Glomerular endothelial cell (primary cell): ENCODE data around the gene TMEM165. TPM values are rescaled to one million over a fixed set of nuclear protein-coding genes. Genes with fewer than 3 reads are reported as not detected.
A peak's percentile ranks its signal among the peaks of the same experiment; 100 is the strongest.

Experiments
- DNase-seq: peaks from one replicate; pipeline ENCODE4 v3.0.0-alpha.2; 2011; ENCODE audit warnings: low read depth, low spot score; ENCODE audit errors: extremely low read depth
- total RNA-seq: library from RNA; depleted of rRNA; stranded (reverse); fragments of >200 nt; gene quantifications from 2 replicates; pipeline ENCODE4 v1.2.3, GENCODE V29; 2015

Gene TMEM165
- total RNA-seq, 1 donor from 2014 or later: 228 TPM

DNA sequence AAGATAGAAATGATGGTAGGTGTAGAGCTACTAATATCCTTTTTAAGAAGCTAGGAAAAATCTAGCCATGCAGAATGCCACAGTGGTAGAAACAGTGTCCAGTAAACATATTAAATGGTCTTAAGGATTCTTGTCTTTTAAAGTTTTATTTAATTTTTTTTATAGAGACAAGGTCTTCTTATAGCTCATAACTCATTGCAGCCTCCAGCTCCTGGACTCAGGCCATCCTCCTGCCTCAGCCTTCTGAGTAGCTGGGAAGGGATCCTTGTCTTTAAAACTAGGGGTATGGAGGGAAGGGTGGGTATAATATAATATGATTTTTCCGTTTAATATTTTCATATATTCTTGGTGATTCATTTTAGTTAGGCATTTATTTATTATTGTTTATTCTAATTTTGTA, 3.8 kb downstream of the TMEM165 start:
- DNase-seq: no peak

GRCh38 chr4:55405073-55405472, 9.3 kb downstream of the TMEM165 start:
- DNase-seq: no peak

DNA sequence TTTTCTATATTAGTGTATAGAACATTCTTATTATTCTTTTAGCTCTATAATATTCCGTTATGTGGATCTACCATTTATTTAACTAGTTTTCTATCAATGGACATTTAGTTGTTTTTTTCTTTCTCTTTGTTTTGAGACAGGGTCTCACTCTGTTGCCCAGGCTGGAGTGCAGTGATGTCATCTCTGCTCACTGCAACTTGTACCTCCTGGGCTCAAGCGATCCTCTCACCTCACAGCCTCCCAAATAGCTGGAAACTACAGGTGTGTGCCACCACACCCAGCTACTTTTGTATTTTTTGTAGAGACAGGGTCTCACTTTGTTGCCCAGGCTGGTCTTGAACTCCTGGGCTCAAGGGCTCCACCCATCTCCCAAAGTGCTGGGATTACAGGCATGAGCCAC, 10.8 kb downstream of the TMEM165 start:
- no peak for DNase-seq

DNA sequence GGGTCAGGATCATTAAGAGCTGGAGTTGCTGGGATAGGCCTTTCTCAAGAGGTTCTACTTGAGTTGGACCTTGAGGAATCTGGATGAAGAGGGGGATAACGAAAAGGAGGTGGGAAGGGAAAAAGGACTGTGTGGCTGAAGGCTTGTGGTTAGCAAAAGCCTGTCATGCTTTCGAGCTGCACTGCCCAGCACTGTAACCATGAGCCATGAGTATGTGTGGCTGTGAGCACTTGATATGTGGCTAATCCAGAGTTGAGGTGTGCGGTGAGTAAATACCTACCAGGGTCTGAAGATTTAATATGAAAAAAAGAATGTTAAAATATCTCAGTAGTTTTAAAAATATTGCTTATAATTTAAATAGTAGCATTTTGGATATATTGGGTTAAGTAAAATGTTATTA, 11.4 kb downstream of the TMEM165 start:
- no peak for DNase-seq

GRCh38 chr4:55407764-55408163, 12.0 kb downstream of the TMEM165 start:
- no peak for DNase-seq

GRCh38 chr4:55409468-55410171, 13.9 kb downstream of the TMEM165 start:
- DNase-seq: no peak

GRCh38 chr4:55410431-55410830, 14.7 kb downstream of the TMEM165 start:
- DNase-seq: no peak

DNA sequence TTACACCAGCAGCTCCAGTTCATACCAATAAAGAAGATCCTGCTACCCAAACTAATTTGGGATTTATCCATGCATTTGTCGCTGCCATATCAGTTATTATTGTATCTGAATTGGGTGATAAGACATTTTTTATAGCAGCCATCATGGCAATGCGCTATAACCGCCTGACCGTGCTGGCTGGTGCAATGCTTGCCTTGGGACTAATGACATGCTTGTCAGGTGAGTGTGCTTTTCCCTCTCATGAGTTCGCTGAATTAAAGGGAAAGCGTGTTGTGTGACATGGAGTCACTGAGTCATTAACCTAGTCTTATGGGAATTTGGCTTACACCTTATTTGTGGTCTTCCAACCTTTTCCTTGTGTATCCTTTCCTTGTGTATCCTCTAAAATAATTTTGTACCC, 15.9 kb downstream of the TMEM165 start:
- DNase-seq: no peak

DNA sequence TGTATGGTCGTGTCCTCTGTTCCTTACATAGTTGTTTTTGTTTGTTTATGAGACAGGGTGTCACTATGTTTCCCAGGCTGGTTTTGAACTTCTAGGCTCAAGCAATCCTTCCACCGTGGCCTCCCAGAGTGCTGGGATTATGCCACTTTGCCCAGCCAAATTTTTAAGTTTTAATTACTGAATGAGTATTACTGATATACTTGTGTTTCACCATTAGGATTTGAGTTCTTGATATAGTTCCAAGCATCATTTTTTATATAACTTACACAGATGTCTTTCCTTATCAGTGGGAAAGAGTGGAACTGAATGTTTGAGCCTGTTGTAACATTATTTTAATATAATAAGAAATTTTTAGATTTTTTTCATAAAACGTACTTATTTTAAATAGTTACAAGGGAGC, 20.4 kb downstream of the TMEM165 start:
- no peak for DNase-seq

GRCh38 chr4:55424791-55425190, 29.0 kb downstream of the TMEM165 start:
- DNase-seq: no peak

DNA sequence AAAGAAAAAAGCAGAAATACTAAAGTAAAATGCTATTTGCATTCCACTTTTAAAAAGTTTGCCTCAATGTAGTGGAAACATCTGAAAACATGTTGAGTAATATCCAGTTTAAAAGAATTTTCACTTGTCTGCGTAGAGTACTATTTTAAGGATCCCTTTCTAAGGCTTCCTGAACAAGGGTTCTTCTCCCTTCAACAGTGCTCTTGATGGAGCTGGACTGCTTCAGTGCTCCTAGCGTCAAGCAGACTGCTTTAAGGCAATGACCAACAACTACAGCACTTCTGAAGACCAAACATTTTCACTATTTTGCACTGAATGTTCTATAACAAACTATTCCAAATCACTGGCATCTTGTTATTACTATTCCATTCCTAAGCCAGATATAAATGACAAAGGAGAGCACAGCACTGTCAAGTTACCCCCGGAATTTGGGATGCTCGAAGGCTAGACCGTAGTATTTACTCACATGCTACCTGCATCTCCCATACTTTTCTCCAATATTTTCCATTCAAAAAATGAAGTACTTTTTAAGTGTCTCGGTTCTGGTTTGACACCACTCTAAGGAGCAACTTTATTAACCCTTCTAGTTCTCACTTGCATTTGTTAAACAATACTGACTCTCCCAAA, 36.1 kb downstream of the TMEM165 start:
- no peak for DNase-seq

DNA sequence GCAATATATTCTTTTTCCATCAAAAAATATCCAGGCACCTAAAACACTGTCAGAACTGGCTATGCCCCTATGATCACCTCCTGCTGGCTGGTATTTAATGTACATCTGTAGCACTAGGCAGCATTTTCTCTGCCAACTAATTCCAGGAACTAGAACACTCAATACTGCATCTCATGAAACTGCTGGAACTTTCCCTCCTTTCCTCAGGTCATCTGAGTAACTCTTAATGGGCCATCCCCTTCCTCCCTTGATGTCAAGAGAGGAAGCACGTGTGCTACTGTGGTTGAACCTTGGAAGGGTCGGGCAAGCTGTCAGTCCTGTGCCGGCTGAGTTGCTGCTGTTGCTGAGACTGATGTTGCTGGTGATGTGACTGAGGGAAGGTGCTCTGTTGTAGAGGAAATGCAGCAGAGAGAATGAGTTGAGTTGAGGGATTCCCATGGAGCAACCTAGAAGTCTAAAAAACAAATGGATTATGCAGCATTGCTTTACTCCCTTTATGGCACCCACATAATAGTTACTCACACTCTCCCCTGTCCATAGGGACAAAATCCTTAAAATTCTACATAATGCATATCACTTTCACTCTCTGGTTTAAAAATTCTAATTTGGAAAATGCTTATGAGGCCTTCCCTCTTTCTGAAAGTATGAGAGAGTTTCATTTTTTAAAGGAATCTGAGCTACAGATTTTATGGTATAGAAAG, 39.5 kb downstream of the TMEM165 start:
- DNase-seq: peak; percentile 10

DNA sequence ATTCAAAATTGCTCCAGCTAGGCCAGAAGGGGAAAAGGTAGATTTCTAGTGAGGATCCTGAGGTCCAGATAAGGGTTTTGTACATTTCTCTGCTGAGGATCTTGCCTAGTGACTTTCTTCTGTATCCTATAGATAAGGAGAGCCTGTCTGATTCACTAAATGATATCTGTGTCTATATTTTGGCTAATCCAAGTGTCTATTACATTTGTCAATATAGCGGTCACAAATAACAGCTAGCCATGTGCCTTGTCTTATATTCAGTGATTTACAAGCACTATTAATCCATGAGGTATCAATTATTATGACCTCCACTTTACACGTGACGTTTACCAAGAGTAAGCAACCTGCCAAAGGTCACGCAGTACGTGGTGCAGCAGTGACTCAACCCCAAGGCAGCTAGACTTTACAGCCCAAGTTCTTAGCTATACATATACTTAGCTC, 41.6 kb downstream of the TMEM165 start:
- DNase-seq: no peak

GRCh38 chr4:55437823-55438222, 42.1 kb downstream of the TMEM165 start:
- no peak for DNase-seq

- no peak for DNase-seq
Observed at GRCh38 chr4:55438314-55438713, 42.6 kb downstream of the TMEM165 start.

DNA sequence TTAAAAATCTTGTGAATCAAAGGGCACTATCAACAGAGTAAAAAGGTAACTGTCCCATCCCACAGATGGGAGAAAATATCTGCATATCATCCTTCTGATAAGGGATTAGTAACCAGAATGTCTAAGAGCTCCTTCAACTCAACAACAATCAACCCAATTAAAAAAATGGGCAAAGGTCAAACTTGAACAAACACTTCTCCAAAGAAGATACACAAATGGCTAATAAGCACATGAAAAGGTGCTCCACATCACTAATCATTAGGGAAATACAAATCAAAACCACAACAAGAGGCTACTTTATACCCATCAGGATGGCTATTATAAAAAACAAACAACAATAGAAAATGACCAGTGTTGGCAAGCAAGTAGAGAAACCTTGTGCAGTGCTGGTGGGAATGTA, 43.3 kb downstream of the TMEM165 start:
- DNase-seq: no peak

GRCh38 chr4:55440786-55441185, 45.0 kb downstream of the TMEM165 start:
- no peak for DNase-seq

DNA sequence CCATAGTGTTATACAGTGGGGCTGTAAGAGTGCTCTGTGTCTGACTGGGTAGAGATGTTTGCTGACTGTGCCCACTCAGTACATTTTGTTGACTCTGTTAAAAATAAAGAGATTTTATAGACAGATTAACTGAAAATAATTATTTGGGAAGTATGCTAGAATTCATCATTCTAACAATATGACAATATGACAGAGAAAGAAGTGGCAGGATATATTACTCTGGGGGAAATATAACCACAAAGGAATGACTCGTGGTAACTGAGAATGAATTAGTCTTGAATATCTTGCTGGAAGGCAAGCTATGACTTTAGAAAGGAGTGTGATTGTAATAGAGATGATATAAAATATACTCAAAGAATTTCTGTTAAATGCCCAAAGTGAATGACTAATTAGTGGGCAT, 46.8 kb downstream of the TMEM165 start:
- DNase-seq: no peak

DNA sequence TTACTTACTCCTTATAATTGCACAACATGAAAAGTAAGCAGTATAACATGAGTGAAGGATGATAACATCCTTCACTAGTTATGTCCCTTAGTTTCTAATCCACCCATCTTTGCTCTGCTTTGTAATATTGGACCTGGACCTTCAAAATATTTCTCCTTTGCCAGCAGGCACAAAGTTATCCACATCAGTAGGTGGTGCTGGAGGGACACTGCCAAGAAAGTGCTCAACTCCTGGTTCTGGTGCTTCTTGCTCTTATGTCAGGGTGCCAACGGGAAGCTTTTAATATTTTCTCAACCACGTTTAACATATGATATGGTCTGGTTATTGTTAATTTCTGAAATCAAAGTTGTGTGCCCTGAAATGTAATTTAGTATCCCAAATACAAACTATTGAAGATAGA, 49.1 kb downstream of the TMEM165 start:
- no peak for DNase-seq

GRCh38 chr4:55445921-55446577, 50.3 kb downstream of the TMEM165 start:
- no peak for DNase-seq

DNA sequence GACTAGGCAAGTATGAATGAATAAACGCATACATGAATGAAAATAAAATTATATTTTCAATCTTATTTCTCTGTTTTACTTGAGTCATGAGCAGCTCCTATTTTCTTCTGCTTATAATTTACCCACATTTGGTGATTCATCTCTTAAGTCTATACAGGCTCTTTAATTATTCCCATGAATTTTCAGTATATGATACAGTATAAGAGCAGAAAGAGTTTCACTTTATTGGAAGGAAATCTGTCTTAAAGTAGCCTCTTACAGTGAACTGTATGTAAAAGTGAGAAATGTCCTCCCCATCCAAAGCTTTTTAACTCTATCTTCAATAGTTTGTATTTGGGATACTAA, 50.8 kb downstream of the TMEM165 start:
- DNase-seq: no peak
